SK-N-SH (cell line): ENCODE measurements around the gene UBAP2L. TPM values are rescaled to one million over a fixed set of nuclear protein-coding genes. Genes with fewer than 3 reads are reported as not detected.
"Not testable (repeated sequence)": the region's sequence is repeated elsewhere in the genome, so short reads cannot be mapped to it uniquely, and the experiment has no call there.

Source experiments
- CTCF ChIA-PET: fragments of 300-600, 350-600 bp; formaldehyde crosslinking; extraction: SDS; loops from one replicate; lab custom pipeline; 2021; lab: Yijun Ruan, JAX
- POLR2A ChIA-PET: fragments of 350-600 bp; sonication (Branson Sonifier 250); formaldehyde crosslinking; extraction: SDS; loops from one replicate; lab custom pipeline; 2020; ENCODE audit warnings: antibody characterized with exemption, inconsistent platforms; lab: Yijun Ruan, JAX
- DNase-seq: peaks from one replicate; pipeline ENCODE4 v3.0.0; 2012
- H2AFZ ChIP-seq: fragments of 200-600 bp; sonication (generic); 2 replicates; pipeline ENCODE4 v1.8.1; 2016; ENCODE audit warnings: antibody characterized with exemption, mild to moderate bottlenecking, low read depth
- H3F3A ChIP-seq: fragments of 200-600 bp; sonication (generic); replicated peaks from 2 replicates; pipeline ENCODE3; 2016; ENCODE audit warnings: antibody characterized with exemption, mild to moderate bottlenecking; ENCODE audit not compliant: insufficient read depth
- H3K27ac ChIP-seq, 2 experiments: fragments of 200-500 bp in 1 of 2; fragments of 200-600 bp in 1 of 2; sonication (Bioruptor generic) in 1 of 2; sonication (generic), shearing (Covaris generic) in 1 of 2; 2 replicates each; pipeline versions ENCODE4 v1.5.1 to v1.6.1; 2014 to 2016; ENCODE audit warnings: low read depth in 2 of 2, inconsistent platforms in 1 of 2, low read length in 1 of 2, mild to moderate bottlenecking in 1 of 2, mixed read lengths in 1 of 2
- H3K27me3 ChIP-seq: fragments of 200-600 bp; sonication (generic), shearing (Covaris generic); 2 replicates; pipeline ENCODE4 v1.6.1; 2016; ENCODE audit warnings: mixed run types; ENCODE audit not compliant: insufficient read depth
- H3K36me3 ChIP-seq, 2 experiments: fragments of 200-500 bp in 1 of 2; fragments of 200-600 bp in 1 of 2; sonication (Bioruptor generic) in 1 of 2; sonication (generic) in 1 of 2; replicated peaks in 1 of 2; 2 replicates each; pipeline versions ENCODE3 to v1.5.1; 2014 to 2016; ENCODE audit warnings: low read length in 1 of 2, mild to moderate bottlenecking in 1 of 2; ENCODE audit not compliant: insufficient read depth in 2 of 2, control insufficient read depth in 1 of 2
- H3K4me1 ChIP-seq, 2 experiments: fragments of 200-500 bp in 1 of 2; fragments of 200-600 bp in 1 of 2; sonication (Bioruptor generic) in 1 of 2; sonication (generic), shearing (Covaris generic) in 1 of 2; 2 replicates each; pipeline versions ENCODE4 v1.5.1 to v1.6.1; 2014 to 2016; ENCODE audit warnings: low read depth in 1 of 2, low read length in 1 of 2, mixed run types in 1 of 2; ENCODE audit not compliant: insufficient read depth in 2 of 2, control insufficient read depth in 1 of 2
- H3K4me2 ChIP-seq: fragments of 200-600 bp; sonication (generic), shearing (Covaris generic); 2 replicates; pipeline ENCODE4 v1.6.1; 2017; ENCODE audit warnings: mixed run types
- H3K4me3 ChIP-seq, 2 experiments: fragments of 200-500 bp in 1 of 2; fragments of 200-600 bp in 1 of 2; sonication (Bioruptor generic) in 1 of 2; sonication (generic), shearing (Covaris generic) in 1 of 2; 2 replicates each; pipeline versions ENCODE4 v1.5.1 to v1.8.1; 2014 to 2016; ENCODE audit warnings: low read depth in 2 of 2, inconsistent platforms in 1 of 2, low read length in 1 of 2, mild to moderate bottlenecking in 1 of 2, mixed read lengths in 1 of 2, moderate library complexity in 1 of 2
- H3K79me2 ChIP-seq: fragments of 200-600 bp; sonication (generic); 2 replicates; pipeline ENCODE4 v1.8.1; 2017; ENCODE audit warnings: mild to moderate bottlenecking; ENCODE audit not compliant: insufficient read depth
- H3K9ac ChIP-seq: fragments of 200-600 bp; sonication (generic); 2 replicates; pipeline ENCODE4 v1.6.1; 2017; ENCODE audit warnings: mixed run types
- H3K9me2 ChIP-seq: fragments of 200-600 bp; sonication (generic); 2 replicates; pipeline ENCODE4 v1.6.1; 2017; ENCODE audit warnings: mixed run types
- H3K9me3 ChIP-seq: fragments of 200-600 bp; sonication (generic); 2 replicates; pipeline ENCODE4 v1.6.1; 2017; ENCODE audit warnings: mixed run types, mild to moderate bottlenecking, moderate library complexity
- H4K20me1 ChIP-seq: fragments of 200-600 bp; sonication (generic); 2 replicates; pipeline ENCODE4 v1.6.1; 2017; ENCODE audit warnings: mild to moderate bottlenecking, mixed run types; ENCODE audit not compliant: insufficient read depth
- EP300 ChIP-seq, 2 experiments: IDR thresholded peaks; 2 replicates each; pipeline versions ENCODE4 v1.4.0 to v1.6.1; 2012; ENCODE audit warnings: borderline replicate concordance in 1 of 2, low read depth in 1 of 2, low read length in 1 of 2
- JUND ChIP-seq: IDR thresholded peaks from 2 replicates; pipeline ENCODE4 v1.4.0; 2012
- MEF2A ChIP-seq: IDR thresholded peaks from 2 replicates; pipeline ENCODE4 v1.4.0; 2012; ENCODE audit warnings: low read depth, borderline replicate concordance
- NRF1 ChIP-seq: IDR thresholded peaks from 2 replicates; pipeline ENCODE4 v1.6.1; 2012; ENCODE audit warnings: low read depth, mild to moderate bottlenecking, low read length
- PBX3 ChIP-seq: IDR thresholded peaks from 2 replicates; pipeline ENCODE4; 2012
- REST ChIP-seq: IDR thresholded peaks from 2 replicates; pipeline ENCODE4 v1.6.1; 2012; ENCODE audit warnings: mild to moderate bottlenecking, low read depth, low read length, moderate library complexity
- RFX5 ChIP-seq: IDR thresholded peaks from 2 replicates; pipeline ENCODE4 v1.6.1; 2012; ENCODE audit warnings: mild to moderate bottlenecking, improper control_type of control experiment, low read length
- USF1 ChIP-seq: IDR thresholded peaks from 2 replicates; pipeline ENCODE4 v1.4.0; 2012; ENCODE audit warnings: low read depth, borderline replicate concordance
- YY1 ChIP-seq: IDR thresholded peaks from 2 replicates; pipeline ENCODE4 v1.4.0; 2012; ENCODE audit warnings: low read depth, mild to moderate bottlenecking
- WGBS: methylation state at CpG from one replicate; pipeline ENCODE4 v1.1.6; 2017; ENCODE audit warnings: low lambda C conversion rate; 5-methylcytosine and 5-hydroxymethylcytosine counted together
- polyA plus RNA-seq, 3 experiments: library from polyadenylated mRNA; depleted of rRNA; stranded (reverse); fragments of >200 nt; gene quantifications; 2 replicates each; pipeline ENCODE4 v1.2.3, GENCODE V29; 2012

The UBAP2L gene
- polyA plus RNA-seq, 1 of the 3 experiments (the other 2 are of a cell fraction): 161 TPM

GRCh38 chr1:154301582-154301981 is 80.8 kb downstream of the UBAP2L start:
- WGBS: 62% methylated on average over 1 of the region's 1 CpG
- no peak overlapping the region for H3K4me3 ChIP-seq
- CTCF ChIA-PET: interaction anchor here (0.6 to 1.3 kb wide), 2 partner anchors 33 to 267 kb away, joined by 3 to 4 read pairs; no protein-coding TSS in a partner anchor

GRCh38 chr1:154304664-154305337 is 84.0 kb downstream of the UBAP2L start:
- no peak for DNase-seq
- Histone ChIP-seq H3F3A (no peaks in the 10 kb centered on the region), H4K20me1 (no peaks in the 10 kb centered on the region), H3K9me2 (no peaks in the 10 kb centered on the region), H3K9ac (no peak overlapping the region), H3K27ac (no peak overlapping the region; a peak in 1 of 4 replicates), H3K36me3 (no peaks in the 10 kb centered on the region), H3K27me3 (no peaks in the 10 kb centered on the region; the same call in 1 of the 2 replicates), H3K4me2 (no peak overlapping the region), H3K79me2 (no peaks in the 10 kb centered on the region), H2AFZ (no peak overlapping the region), H3K9me3 (no peaks in the 10 kb centered on the region)
- 35% methylated on average over 9 of the region's 9 CpGs for WGBS
- ChIA-PET CTCF (interaction anchor here (1.0 to 1.1 kb wide), 2 partner anchors 13 to 33 kb away, joined by 3 read pairs; no protein-coding TSS in a partner anchor), POLR2A (no interaction called here)
- TF ChIP-seq NRF1 (no peak), MEF2A (no peak)
- TF ChIP-seq, all 33 proteins: peak for 0
- Histone ChIP-seq H3K4me3 (no peak overlapping the region), H3K4me1 (no peaks in the 10 kb centered on the region)

More at GRCh38 chr1:154301582-154301981, 80.8 kb downstream of the UBAP2L start:
- no peaks in the 10 kb centered on the region for H3F3A ChIP-seq
- H2AFZ ChIP-seq: no peak overlapping the region
- POLR2A ChIA-PET: no interaction called here
- H3K4me2 ChIP-seq: no peak overlapping the region
- H3K4me1 ChIP-seq: no peaks in the 10 kb centered on the region
- DNase-seq: no peak
- no peaks in the 10 kb centered on the region for H3K79me2 ChIP-seq
- H4K20me1 ChIP-seq: no peaks in the 10 kb centered on the region
- no peaks in the 10 kb centered on the region for H3K9me3 ChIP-seq
- H3K27ac ChIP-seq: no peak overlapping the region
- no peak overlapping the region for H3K9ac ChIP-seq
- TF ChIP-seq JUND (no peak), PBX3 (no peak), USF1 (no peak)
- H3K9me2 ChIP-seq: no peaks in the 10 kb centered on the region
- no peaks in the 10 kb centered on the region; the same call in 1 of the 2 replicates for H3K27me3 ChIP-seq
- H3K36me3 ChIP-seq: no peaks in the 10 kb centered on the region

GRCh38 chr1:154306151-154306550 is 85.4 kb downstream of the UBAP2L start:
- no peaks in the 10 kb centered on the region for H3K9me2 ChIP-seq
- 62% methylated on average over 3 of the region's 3 CpGs for whole genome bisulfite sequencing
- H3K79me2 ChIP-seq: no peaks in the 10 kb centered on the region
- TF ChIP-seq YY1: no peak
- no peak for TF ChIP-seq NRF1
- no peak for TF ChIP-seq EP300 (IDR thresholded peaks at IDR 0.05; ENCODE audit: borderline replicate concordance in 1 of 2, low read depth in 1 of 2, low read length in 1 of 2)
- no peak for TF ChIP-seq RFX5
- TF ChIP-seq REST: no peak
- H3K27ac ChIP-seq: no peak overlapping the region
- H3K9me3 ChIP-seq: no peaks in the 10 kb centered on the region
- no peaks in the 10 kb centered on the region for H3K36me3 ChIP-seq
- no peak overlapping the region for H3K4me3 ChIP-seq
- no peaks in the 10 kb centered on the region for H3K4me1 ChIP-seq
- CTCF ChIA-PET: interaction anchor here (1.0 kb wide), 1 partner anchor 29 kb away, joined by 5 read pairs; no protein-coding TSS in a partner anchor
- no peaks in the 10 kb centered on the region for H3F3A ChIP-seq
- POLR2A ChIA-PET: no interaction called here
- no peak overlapping the region for H3K9ac ChIP-seq
- H4K20me1 ChIP-seq: no peaks in the 10 kb centered on the region
- H3K4me2 ChIP-seq: no peak overlapping the region
- H3K27me3 ChIP-seq: no peaks in the 10 kb centered on the region
- H2AFZ ChIP-seq: no peak overlapping the region
- DNase-seq: no peak

GRCh38 chr1:154307670-154308270 is 87.0 kb downstream of the UBAP2L start:
- H3K4me1 ChIP-seq, H3F3A ChIP-seq, H3K4me2 ChIP-seq, H3K27ac ChIP-seq, DNase-seq, H3K9ac ChIP-seq, H2AFZ ChIP-seq, H3K4me3 ChIP-seq, H3K27me3 ChIP-seq, POLR2A ChIA-PET, H3K79me2 ChIP-seq, H3K36me3 ChIP-seq, H3K9me3 ChIP-seq, H4K20me1 ChIP-seq, H3K9me2 ChIP-seq: not testable (repeated sequence)
- CTCF ChIA-PET: interaction anchor here (2.9 kb wide), 1 partner anchor 17 kb away, joined by 12 read pairs; the partner anchor contains the start of gene ATP8B2
- WGBS: 26% methylated on average over 3 of the region's 4 CpGs
